Karpas-422 (cell line): ENCODE measurements around the gene CDKAL1. TPM values are rescaled to one million over a fixed set of nuclear protein-coding genes. Genes with fewer than 3 reads are reported as not detected.

Source experiments
- DNase-seq: peaks from one replicate; pipeline ENCODE4 v3.0.0-alpha.2; 2015
- H2AFZ ChIP-seq: fragments of 200-600 bp; sonication (generic); 2 replicates; pipeline ENCODE4 v1.6.1; 2014; ENCODE audit warnings: antibody characterized with exemption, low read length, mixed read lengths
- H3K27ac ChIP-seq: fragments of 200-600 bp; sonication (generic); 2 replicates; pipeline ENCODE4 v1.5.1; 2014; ENCODE audit warnings: mild to moderate bottlenecking, low read length, moderate library complexity
- H3K27me3 ChIP-seq: fragments of 200-600 bp; sonication (generic); 2 replicates; pipeline ENCODE4 v1.6.1; 2014; ENCODE audit warnings: low read length, mixed read lengths
- H3K36me3 ChIP-seq: fragments of 200-600 bp; sonication (generic); 2 replicates; pipeline ENCODE4 v1.6.1; 2014; ENCODE audit warnings: low read length, mixed read lengths; ENCODE audit not compliant: insufficient read depth
- H3K4me1 ChIP-seq: fragments of 200-600 bp; sonication (generic); 2 replicates; pipeline ENCODE4 v1.6.1; 2014; ENCODE audit warnings: mild to moderate bottlenecking, low read length, mixed read lengths
- H3K4me2 ChIP-seq: fragments of 200-600 bp; sonication (generic); 2 replicates; pipeline ENCODE4 v1.6.1; 2014; ENCODE audit warnings: low read length, low read depth, mild to moderate bottlenecking; ENCODE audit not compliant: poor library complexity, severe bottlenecking
- H3K4me3 ChIP-seq: fragments of 200-600 bp; sonication (generic); 2 replicates; pipeline ENCODE4 v1.5.1; 2014; ENCODE audit warnings: mild to moderate bottlenecking, antibody characterized with exemption, low read length, mixed read lengths
- H3K79me2 ChIP-seq: fragments of 200-600 bp; sonication (generic); 2 replicates; pipeline ENCODE4 v1.6.1; 2014; ENCODE audit warnings: mild to moderate bottlenecking, low read length, mixed read lengths
- H3K9ac ChIP-seq: fragments of 200-600 bp; sonication (generic); 2 replicates; pipeline ENCODE4 v1.6.0; 2014; ENCODE audit warnings: low read length
- H3K9me2 ChIP-seq: fragments of 200-600 bp; sonication (generic), shearing (Covaris generic); replicated peaks from 2 replicates; pipeline ENCODE4 v1.6.0; 2014; ENCODE audit warnings: mild to moderate bottlenecking, low read length, moderate library complexity; ENCODE audit not compliant: insufficient read depth
- H3K9me3 ChIP-seq: fragments of 300-700, 200-600 bp; sonication (generic); 2 replicates; pipeline ENCODE4 v1.6.1; 2014; ENCODE audit warnings: low read length, mixed read lengths
- H4K20me1 ChIP-seq: fragments of 200-600 bp; sonication (generic); 2 replicates; pipeline ENCODE4 v1.6.1; 2014; ENCODE audit warnings: mild to moderate bottlenecking, antibody characterized with exemption, low read length, low read depth; ENCODE audit not compliant: insufficient read depth
- total RNA-seq: library from RNA; depleted of rRNA; stranded (reverse); fragments of >200 nt; shearing (Covaris generic); gene quantifications from 2 replicates; pipeline ENCODE4 v1.2.3, GENCODE V29; 2014; ENCODE audit warnings: low replicate concordance

CDKAL1 gene
- total RNA-seq, 1 experiment from 2014 or later, result 23.7 TPM

DNA sequence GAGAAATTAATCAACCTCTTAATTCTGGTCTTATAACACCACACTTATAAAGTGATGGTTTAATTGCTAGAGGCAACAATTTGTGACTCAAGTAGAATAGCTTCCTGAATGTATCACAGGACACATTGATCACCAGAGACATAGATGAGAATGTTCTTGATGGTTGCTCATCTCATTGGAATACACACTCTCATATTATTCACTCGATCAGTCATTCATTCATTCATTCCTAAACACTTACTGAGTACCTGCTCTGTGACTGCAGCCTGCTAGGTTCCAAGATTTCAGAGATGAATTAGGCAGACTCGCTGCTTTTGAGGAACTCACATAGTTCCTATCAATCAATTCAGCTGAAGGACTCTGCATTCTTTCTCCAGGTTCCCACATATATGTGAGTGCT is 694.2 kb downstream of the CDKAL1 start:
- no peak overlapping the region for H3K4me3 ChIP-seq

DNA sequence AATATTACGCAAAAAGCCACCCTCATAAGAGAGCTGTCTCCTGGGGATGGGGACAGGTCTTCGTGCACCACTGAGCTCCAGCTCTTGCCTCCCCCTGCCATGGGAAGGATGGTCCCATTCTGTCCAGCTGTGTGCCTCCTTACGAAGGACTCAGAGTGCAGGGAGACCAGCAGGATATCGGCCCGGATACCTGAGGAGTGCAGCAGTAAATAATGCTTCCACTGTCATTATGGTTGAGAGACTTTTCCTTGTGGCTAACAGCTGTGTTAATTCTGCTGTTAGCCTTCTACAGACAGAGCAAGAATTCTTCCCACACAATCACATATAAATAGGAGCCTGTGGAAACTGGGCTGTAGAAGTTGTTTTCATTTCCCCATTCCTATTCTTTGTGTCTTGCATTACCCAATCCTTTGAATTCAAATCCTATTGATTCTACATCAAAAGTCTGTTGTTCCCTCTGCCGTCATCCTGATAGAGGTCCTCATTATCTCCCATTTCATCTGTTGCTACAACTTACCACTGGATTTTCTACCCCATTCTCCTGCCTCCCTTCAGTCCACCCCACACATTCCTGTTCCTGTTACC is 694.7 kb downstream of the CDKAL1 start:
- Histone ChIP-seq H3K9me3 (no peaks in the 10 kb centered on the region), H4K20me1 (no peaks in the 10 kb centered on the region), H3K9me2 (no peaks in the 10 kb centered on the region), H3K79me2 (no peaks in the 10 kb centered on the region), H3K27ac (no peak overlapping the region), H3K9ac (no peak overlapping the region), H3K4me3 (no peak overlapping the region), H3K4me2 (no peak overlapping the region), H3K27me3 (no peaks in the 10 kb centered on the region), H2AFZ (no peak overlapping the region), H3K4me1 (peaks cover 12% of the 10 kb centered on the region), H3K36me3 (no peaks in the 10 kb centered on the region)
- DNase-seq, result no peak

More for the DNA sequence above, 694.2 kb downstream of the CDKAL1 start:
- Histone ChIP-seq H2AFZ (no peak overlapping the region), H3K9me3 (no peaks in the 10 kb centered on the region), H3K27ac (no peak overlapping the region), H3K4me2 (no peak overlapping the region), H3K9me2 (no peaks in the 10 kb centered on the region), H3K4me1 (peaks cover 12% of the 10 kb centered on the region), H3K9ac (no peak overlapping the region), H3K27me3 (no peaks in the 10 kb centered on the region), H3K36me3 (no peaks in the 10 kb centered on the region), H3K79me2 (no peaks in the 10 kb centered on the region), H4K20me1 (no peaks in the 10 kb centered on the region)
- no peak for DNase-seq

DNA sequence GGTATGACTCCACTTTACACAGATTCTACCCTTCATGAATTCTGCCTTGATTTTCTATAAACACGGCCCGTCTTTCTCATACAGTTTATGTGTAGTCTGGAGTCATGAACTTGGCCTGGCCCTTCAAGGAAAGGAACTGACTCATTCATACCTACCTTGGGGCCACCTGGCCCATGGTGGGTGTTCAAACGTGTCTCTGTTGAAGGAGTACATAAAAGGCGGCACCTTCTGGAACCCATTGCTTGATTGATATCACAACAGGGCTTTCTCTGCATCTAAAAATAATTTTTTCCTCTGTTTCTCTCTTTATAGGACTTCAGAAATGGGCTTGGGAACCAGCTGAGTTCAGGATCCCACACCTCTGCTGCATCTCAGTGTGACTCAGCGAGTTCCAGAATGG is 696.3 kb downstream of the CDKAL1 start:
- Histone ChIP-seq H3K9ac (no peak overlapping the region), H2AFZ (no peak overlapping the region), H3K36me3 (peaks cover 3% of the 10 kb centered on the region; the same call in 1 of the 2 replicates), H3K4me2 (no peak overlapping the region), H3K9me3 (no peaks in the 10 kb centered on the region), H3K27ac (no peak overlapping the region), H3K9me2 (no peaks in the 10 kb centered on the region), H3K4me1 (peaks cover 12% of the 10 kb centered on the region), H3K27me3 (no peaks in the 10 kb centered on the region), H3K4me3 (no peak overlapping the region), H4K20me1 (no peaks in the 10 kb centered on the region), H3K79me2 (no peaks in the 10 kb centered on the region)
- DNase-seq, result no peak

DNA sequence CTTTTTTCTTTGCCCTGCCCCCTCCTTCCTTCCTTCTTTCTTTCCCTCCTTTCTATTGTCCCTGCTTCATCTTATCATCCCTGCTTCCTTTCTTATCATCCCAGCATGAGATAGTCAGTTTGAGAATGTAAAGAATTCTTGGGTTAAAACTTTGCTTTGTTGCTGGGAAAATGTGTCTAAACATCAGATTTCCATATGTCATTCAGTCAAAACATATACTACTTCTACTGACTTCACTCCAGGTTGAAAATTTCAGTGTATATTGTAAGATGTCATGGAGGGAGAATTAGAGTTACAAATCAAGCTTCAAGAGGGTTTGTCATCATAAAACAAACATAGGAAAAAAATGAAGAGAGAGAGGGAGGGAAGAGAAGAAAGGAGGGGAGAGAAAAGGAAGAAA is 700.9 kb downstream of the CDKAL1 start:
- no peaks in the 10 kb centered on the region for H4K20me1 ChIP-seq
- H3K4me1 ChIP-seq, result no peaks in the 10 kb centered on the region
- H3K9me3 ChIP-seq, result 0 out of 2 replicates have a peak, but pooled peaks cover 2% of the 10 kb centered on the region
- H3K27ac ChIP-seq, result no peak overlapping the region
- no peak overlapping the region for H3K4me3 ChIP-seq
- no peaks in the 10 kb centered on the region for H3K9me2 ChIP-seq
- no peaks in the 10 kb centered on the region for H3K79me2 ChIP-seq
- H3K4me2 ChIP-seq, result no peak overlapping the region
- H2AFZ ChIP-seq, result no peak overlapping the region
- no peak overlapping the region for H3K9ac ChIP-seq
- peaks cover 3% of the 10 kb centered on the region; the same call in 1 of the 2 replicates for H3K36me3 ChIP-seq
- H3K27me3 ChIP-seq, result no peaks in the 10 kb centered on the region
- no peak for DNase-seq

DNA sequence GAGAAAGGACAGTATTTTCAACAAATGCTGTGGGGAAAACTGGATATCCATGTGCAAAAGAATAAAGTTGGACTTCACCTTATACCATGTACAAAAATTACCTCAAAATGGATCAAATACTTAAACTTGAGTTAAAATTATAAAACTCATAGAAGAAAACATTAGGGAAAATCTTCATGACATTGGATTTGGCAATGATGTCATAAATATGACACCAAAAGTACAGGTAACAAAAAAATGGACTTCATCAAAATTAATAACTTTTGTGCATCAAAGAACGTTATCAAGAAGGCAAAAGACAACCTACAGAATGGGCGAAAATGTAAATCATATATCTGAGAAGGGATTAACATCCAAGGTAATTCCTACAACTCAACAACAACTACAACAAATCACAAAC is 704.0 kb downstream of the CDKAL1 start:
- H3K4me2 ChIP-seq, result no peak overlapping the region
- DNase-seq, result no peak
- 0 out of 2 replicates have a peak, but pooled peaks cover 2% of the 10 kb centered on the region for H3K9me3 ChIP-seq
- no peaks in the 10 kb centered on the region for H3K4me1 ChIP-seq
- H3K27ac ChIP-seq, result no peak overlapping the region
- no peak overlapping the region for H3K9ac ChIP-seq
- H4K20me1 ChIP-seq, result no peaks in the 10 kb centered on the region
- H3K36me3 ChIP-seq, result peaks cover 3% of the 10 kb centered on the region; the same call in 1 of the 2 replicates
- H3K79me2 ChIP-seq, result no peaks in the 10 kb centered on the region
- H3K4me3 ChIP-seq, result no peak overlapping the region
- no peak overlapping the region for H2AFZ ChIP-seq
- H3K27me3 ChIP-seq, result no peaks in the 10 kb centered on the region
- H3K9me2 ChIP-seq, result no peaks in the 10 kb centered on the region

DNA sequence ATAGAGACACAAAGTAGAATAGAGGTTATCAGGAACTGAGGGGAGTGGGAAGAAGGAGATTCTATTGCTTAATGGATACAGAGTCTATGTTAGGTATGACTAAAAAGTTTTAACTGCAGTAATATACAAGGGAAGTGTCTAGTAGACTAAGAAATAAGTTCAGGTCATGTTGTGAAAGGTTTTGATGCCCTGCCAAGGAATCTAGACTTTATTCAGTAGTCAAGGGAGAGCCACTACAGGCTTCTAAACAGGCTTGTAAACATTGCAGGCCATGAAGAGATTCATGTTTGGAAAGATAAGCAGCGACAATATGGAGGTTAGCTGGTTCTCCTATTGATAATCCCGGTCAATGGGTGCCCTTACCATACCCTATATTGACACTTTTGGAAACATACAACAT is 706.5 kb downstream of the CDKAL1 start:
- H3K4me1 ChIP-seq, result no peaks in the 10 kb centered on the region
- H4K20me1 ChIP-seq, result no peaks in the 10 kb centered on the region
- H3K36me3 ChIP-seq, result no peaks in the 10 kb centered on the region
- no peaks in the 10 kb centered on the region for H3K27me3 ChIP-seq
- H3K9ac ChIP-seq, result no peak overlapping the region
- H3K79me2 ChIP-seq, result no peaks in the 10 kb centered on the region
- no peak overlapping the region for H3K4me3 ChIP-seq
- no peak for DNase-seq
- H3K27ac ChIP-seq, result no peak overlapping the region
- 0 out of 2 replicates have a peak, but pooled peaks cover 2% of the 10 kb centered on the region for H3K9me3 ChIP-seq
- no peaks in the 10 kb centered on the region for H3K9me2 ChIP-seq
- no peak overlapping the region for H2AFZ ChIP-seq
- no peak overlapping the region for H3K4me2 ChIP-seq

DNA sequence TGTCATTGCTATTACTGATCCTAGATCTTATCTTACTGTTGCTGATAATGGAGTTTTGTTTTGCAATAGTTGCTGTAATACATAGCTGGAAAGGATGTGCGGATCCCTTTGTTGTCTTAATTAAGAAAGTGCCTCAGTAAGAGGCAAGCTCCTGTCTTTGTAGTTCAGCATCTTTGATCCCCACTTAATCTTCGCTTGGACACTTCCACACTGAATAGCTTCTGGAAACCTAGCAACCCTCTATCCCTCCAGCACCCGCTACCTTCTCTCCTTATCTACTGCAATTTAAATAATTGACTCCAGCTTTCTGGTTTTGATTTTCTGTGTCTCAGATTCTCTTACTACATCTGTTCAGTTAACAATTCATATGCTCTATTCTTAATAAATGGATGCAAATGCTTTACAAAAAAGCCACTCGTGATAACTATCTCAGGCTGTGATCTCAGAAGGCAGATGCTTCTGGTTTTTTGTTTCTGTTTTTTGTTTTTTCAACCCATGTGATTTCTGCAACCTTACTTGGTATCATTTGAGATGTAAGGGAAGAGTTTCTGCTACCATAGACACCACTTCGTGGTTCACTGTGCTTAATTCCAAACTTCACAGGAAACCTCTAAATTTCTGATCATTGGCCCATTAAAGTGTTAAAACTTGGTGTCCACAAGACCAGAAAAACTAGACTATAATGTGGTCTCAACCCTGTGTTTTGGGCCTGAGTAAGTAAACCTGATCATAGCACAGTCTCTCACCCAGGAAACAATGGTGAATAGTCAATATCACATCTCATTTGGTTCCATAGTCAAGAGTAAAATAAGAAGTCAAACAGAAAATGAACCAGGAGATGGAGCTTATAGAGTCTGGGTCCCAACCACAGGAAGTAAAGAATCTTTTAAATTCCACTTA is 707.2 kb downstream of the CDKAL1 start:
- no peaks in the 10 kb centered on the region for H4K20me1 ChIP-seq
- H3K4me1 ChIP-seq, result no peaks in the 10 kb centered on the region
- no peaks in the 10 kb centered on the region for H3K36me3 ChIP-seq
- 0 out of 2 replicates have a peak, but pooled peaks cover 2% of the 10 kb centered on the region for H3K9me3 ChIP-seq
- no peak overlapping the region for H3K4me2 ChIP-seq
- no peaks in the 10 kb centered on the region for H3K79me2 ChIP-seq
- H3K27me3 ChIP-seq, result no peaks in the 10 kb centered on the region
- H3K9me2 ChIP-seq, result no peaks in the 10 kb centered on the region
- DNase-seq, result no peak
- H3K4me3 ChIP-seq, result no peak overlapping the region
- H2AFZ ChIP-seq, result no peak overlapping the region
- H3K9ac ChIP-seq, result no peak overlapping the region
- no peak overlapping the region for H3K27ac ChIP-seq

DNA sequence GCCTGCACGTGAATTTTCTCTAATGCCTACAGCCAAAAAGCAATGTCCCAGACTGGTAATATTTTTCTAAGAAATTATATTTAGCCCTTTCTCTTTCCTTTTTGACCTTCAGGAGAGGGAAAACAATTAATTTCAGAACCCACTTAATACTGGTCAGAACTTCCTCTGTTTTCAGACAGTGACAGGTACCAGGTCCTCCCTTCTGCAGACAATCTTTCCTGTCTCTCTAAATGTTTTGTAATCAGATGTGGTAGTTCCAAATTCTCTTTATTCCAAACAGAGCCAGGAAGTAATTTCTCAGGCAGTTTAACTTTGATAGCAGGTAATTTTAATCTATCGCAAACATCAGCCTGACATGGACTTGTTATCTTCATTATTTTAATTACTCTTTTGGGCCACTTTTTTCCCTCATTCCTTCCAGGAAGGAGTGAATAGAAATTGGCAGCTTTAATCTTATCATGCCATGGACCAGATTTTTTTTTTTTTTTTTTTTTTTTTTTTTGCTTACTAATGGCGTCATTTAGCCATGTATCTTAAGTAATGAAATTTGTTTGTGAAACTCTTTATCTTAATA is 710.7 kb downstream of the CDKAL1 start:
- Histone ChIP-seq H3K36me3 (no peaks in the 10 kb centered on the region), H2AFZ (no peak overlapping the region), H4K20me1 (no peaks in the 10 kb centered on the region), H3K9me3 (no peaks in the 10 kb centered on the region), H3K27me3 (no peaks in the 10 kb centered on the region), H3K79me2 (no peaks in the 10 kb centered on the region), H3K4me1 (no peaks in the 10 kb centered on the region), H3K4me3 (no peak overlapping the region), H3K27ac (no peak overlapping the region), H3K9ac (no peak overlapping the region), H3K4me2 (no peak overlapping the region), H3K9me2 (no peaks in the 10 kb centered on the region)
- DNase-seq, result no peak
